Measurements from ENCODE around the gene THAP7. TPM values are rescaled to one million over a fixed set of nuclear protein-coding genes. Genes with fewer than 3 reads are reported as not detected.

THAP7 gene
- total and polyA plus RNA-seq, 9 of the 15 experiments (the other 6 are each of a cell fraction or from before 2014, with no cell fraction given), result 7.9 to 263 (median 84.1) TPM

GRCh38 chr22:20987375-20987774, 14.5 kb downstream of the THAP7 start (continued):
- TF ChIP-seq, protein P1, sequence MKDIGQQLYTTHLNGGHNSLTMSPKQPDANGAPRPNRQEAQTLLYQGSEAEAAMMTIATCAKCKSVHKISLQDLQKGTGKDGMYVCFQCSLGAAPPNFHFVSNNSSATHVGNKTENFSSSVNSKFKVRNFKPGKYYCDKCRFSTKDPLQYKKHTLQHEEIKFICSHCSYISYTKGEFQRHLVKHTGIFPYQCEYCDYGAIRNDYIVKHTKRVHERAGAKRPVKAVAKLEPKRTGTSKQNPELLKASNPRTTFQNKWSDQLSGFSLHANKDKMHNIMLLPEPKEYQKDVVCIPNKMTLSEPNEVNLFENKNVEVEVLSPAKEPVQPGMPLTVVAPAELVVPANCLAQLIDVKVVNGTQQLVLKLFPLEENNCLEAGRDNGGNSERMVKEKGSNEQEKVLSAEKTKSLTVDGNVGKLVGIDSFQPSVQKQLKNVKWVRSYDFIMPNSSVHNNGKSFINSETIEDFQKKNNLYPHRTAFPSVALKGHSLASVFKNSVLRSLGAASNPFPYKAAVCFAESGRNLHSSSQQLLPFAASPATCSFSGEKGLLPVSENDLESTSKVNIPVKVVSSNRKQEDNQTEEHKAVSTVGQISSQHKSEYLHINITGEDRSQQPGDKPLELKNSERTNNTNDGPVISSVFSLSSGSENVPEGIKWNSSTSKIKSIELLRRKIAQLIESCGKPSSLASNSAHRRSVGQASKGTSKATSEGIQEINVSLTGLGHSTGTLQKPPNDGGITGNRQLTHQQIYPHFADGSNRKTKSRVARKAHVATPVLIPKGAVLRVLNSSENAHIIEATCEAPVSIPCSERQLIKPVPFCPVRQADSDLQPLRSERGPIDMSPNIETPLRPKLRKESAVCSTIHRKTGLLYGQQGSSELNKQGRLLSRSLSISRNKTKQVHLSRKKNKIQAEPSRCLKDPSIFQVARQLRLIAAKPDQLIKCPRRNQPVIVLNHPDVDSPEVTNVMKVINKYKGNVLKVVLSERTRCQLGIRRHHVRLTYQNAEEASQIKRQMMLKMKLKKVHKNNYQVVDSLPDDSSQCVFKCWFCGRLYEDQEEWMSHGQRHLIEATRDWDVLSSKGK (CRISPR knock-in tag; IDR thresholded peaks at IDR 0.05), result no peak

DNA sequence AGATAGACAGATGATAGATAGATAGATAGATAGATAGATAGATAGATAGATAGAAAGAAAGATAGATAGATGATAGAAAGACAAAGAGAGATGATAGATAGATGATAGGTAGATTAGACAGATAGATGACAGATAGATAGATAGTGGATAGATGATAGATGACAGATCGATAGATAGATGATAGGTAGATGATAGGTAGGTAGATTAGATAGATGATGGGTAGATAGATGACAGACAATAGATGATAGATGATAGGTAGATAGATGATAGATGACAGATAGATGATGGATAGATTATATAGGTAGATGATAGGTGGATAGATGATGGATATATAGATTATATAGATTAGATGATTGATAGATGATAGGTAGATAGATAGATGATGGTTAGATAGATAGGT, 15.6 kb downstream of the THAP7 start:
- H3K79me2 ChIP-seq (ENCODE audit: control insufficient read depth, insufficient read depth, low read length), result peaks cover 18% of the 10 kb centered on the region
- no peak for ATAC-seq
- no TSS peak for BruUV-seq (replicated peaks)
- no peak for FAIRE-seq
- no peak overlapping the region for H2AFZ ChIP-seq (ENCODE audit: low read depth, low read length)
- DNase-seq (ENCODE audit: extremely low read depth in 1 of 4, low spot score in 3 of 4), result no peak
- no peak overlapping the region for H3K27ac ChIP-seq (ENCODE audit: extremely low read depth, low read depth, low read length)
- in situ Hi-C loops (cut with MboI) (no loop called here), intact Hi-C loops (cut with micrococcal nuclease) (no loop called here)
- H3K4me1 ChIP-seq (replicated peaks in 1 of 2; ENCODE audit: control insufficient read depth in 2 of 2, insufficient read depth in 2 of 2, low read length in 2 of 2), result peaks cover 11 to 46% of the 10 kb centered on the region in 2 experiments
- peaks cover 17% of the 10 kb centered on the region for H3K9me1 ChIP-seq (ENCODE audit: control insufficient read depth, insufficient read depth, low read length)
- no peaks in the 10 kb centered on the region for H3K27me3 ChIP-seq (ENCODE audit: control insufficient read depth in 2 of 2, insufficient read depth in 2 of 2, low read length in 2 of 2)
- H3K4me3 ChIP-seq, result no peak overlapping the region
- ChIA-PET CTCF (ENCODE audit: low intra/inter-chr PET ratio) (no interaction called here), POLR2A (interaction anchor here (0.7 to 6.8 kb wide), 6 partner anchors 10 to 87 kb away, joined by 3 to 127 read pairs (median 8); partner anchors contain the start of gene THAP7)
- H3K9me3 ChIP-seq (replicated peaks; ENCODE audit: control insufficient read depth, insufficient read depth, low read depth, low read length), result no peaks in the 10 kb centered on the region
- no peak overlapping the region for H3K9ac ChIP-seq (ENCODE audit: insufficient read depth in 1 of 2, low read depth in 2 of 2, low read length in 2 of 2)
- H3K36me3 ChIP-seq (ENCODE audit: control insufficient read depth, insufficient read depth, low read length), result peaks cover 73% of the 10 kb centered on the region
- H4K20me1 ChIP-seq (replicated peaks; ENCODE audit: control insufficient read depth, insufficient read depth, low read length), result 0 out of 2 replicates have a peak, but pooled peaks cover 7% of the 10 kb centered on the region
- 71% methylated on average over 1 of the region's 1 CpG for WGBS (ENCODE audit: insufficient coverage, low coverage, missing lambda C conversion rate)
- no peak overlapping the region for H3K4me2 ChIP-seq (ENCODE audit: insufficient read depth, low read length)
- TF ChIP-seq CREB5 (CRISPR knock-in tag; IDR thresholded peaks at IDR 0.05), result no peak
- peak; percentile 96 for TF ChIP-seq ZBTB26 (CRISPR knock-in tag; IDR thresholded peaks at IDR 0.05)
- no peak for TF ChIP-seq STAT5B (CRISPR knock-in tag; IDR thresholded peaks at IDR 0.05)
- no peak for TF ChIP-seq NFIC (IDR thresholded peaks at IDR 0.05)
- 0 out of 2 replicates have a peak, but pooled peaks have one; percentile 8 for TF ChIP-seq ARID3A (IDR thresholded peaks at IDR 0.05; ENCODE audit: borderline replicate concordance, low read depth, low read length)
- TF ChIP-seq TCF3 (CRISPR knock-in tag; IDR thresholded peaks at IDR 0.05), result no peak
- TF ChIP-seq, protein P2, sequence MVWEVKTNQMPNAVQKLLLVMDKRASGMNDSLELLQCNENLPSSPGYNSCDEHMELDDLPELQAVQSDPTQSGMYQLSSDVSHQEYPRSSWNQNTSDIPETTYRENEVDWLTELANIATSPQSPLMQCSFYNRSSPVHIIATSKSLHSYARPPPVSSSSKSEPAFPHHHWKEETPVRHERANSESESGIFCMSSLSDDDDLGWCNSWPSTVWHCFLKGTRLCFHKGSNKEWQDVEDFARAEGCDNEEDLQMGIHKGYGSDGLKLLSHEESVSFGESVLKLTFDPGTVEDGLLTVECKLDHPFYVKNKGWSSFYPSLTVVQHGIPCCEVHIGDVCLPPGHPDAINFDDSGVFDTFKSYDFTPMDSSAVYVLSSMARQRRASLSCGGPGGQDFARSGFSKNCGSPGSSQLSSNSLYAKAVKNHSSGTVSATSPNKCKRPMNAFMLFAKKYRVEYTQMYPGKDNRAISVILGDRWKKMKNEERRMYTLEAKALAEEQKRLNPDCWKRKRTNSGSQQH (CRISPR knock-in tag; IDR thresholded peaks at IDR 0.05), result peak; percentile 98
- peak; percentile 97 for TF ChIP-seq ZC3H11A (IDR thresholded peaks at IDR 0.05; ENCODE audit: low read depth, low read length)
